Calu3 (cell line): ENCODE data around the gene GALC. TPM values are rescaled to one million over a fixed set of nuclear protein-coding genes. Genes with fewer than 3 reads are reported as not detected.

Experiments
- BruUV-seq: library from RNA; stranded (reverse); fragments of 400-500 nt; replicated peaks from 2 replicates; lab custom pipeline; 2021; lab: Mats Ljungman, UMichigan
- CTCF ChIA-PET: fragments of 300-600 bp; sonication (Branson Sonifier 250); formaldehyde crosslinking; loops from one replicate; lab custom pipeline; 2022; ENCODE audit warnings: antibody characterized with exemption; lab: Charles Lee
- DNase-seq: peaks from one replicate; pipeline ENCODE4 v3.0.0; 2022
- H3K27ac Mint-ChIP-seq: one replicate; pipeline ENCODE4 v1.8.0; 2022; ENCODE audit warnings: mixed read lengths; ENCODE audit not compliant: unreplicated experiment
- H3K27me3 Mint-ChIP-seq: one replicate; pipeline ENCODE4 v1.8.0; 2022; ENCODE audit warnings: mixed read lengths; ENCODE audit not compliant: unreplicated experiment
- H3K36me3 Mint-ChIP-seq: one replicate; pipeline ENCODE4 v1.8.0; 2022; ENCODE audit warnings: mild to moderate bottlenecking, moderate library complexity, mixed read lengths; ENCODE audit not compliant: insufficient read depth, unreplicated experiment
- H3K4me1 Mint-ChIP-seq: one replicate; pipeline ENCODE4 v1.8.0; 2022; ENCODE audit warnings: mild to moderate bottlenecking, low read depth, mixed read lengths; ENCODE audit not compliant: unreplicated experiment
- H3K4me3 Mint-ChIP-seq: one replicate; pipeline ENCODE4 v1.8.0; 2022; ENCODE audit warnings: mild to moderate bottlenecking, low read depth, moderate library complexity, mixed read lengths; ENCODE audit not compliant: unreplicated experiment
- H3K9me3 Mint-ChIP-seq: one replicate; pipeline ENCODE4 v1.8.0; 2022; ENCODE audit warnings: low read depth, mixed read lengths; ENCODE audit not compliant: unreplicated experiment
- CTCF ChIP-seq: fragments of 200-600 bp; IDR thresholded peaks from one replicate; pipeline ENCODE4 v1.8.0; 2022; ENCODE audit warnings: antibody characterized with exemption; ENCODE audit not compliant: unreplicated experiment
- intact Hi-C: fragments of 100-400 bp; cut with micrococcal nuclease; formaldehyde crosslinking; loops from one replicate; pipeline ENCODE4 v1.10.0; 2022; ENCODE audit not compliant: unreplicated experiment
- total RNA-seq: library from RNA; stranded (reverse); gene quantifications from 2 replicates; pipeline ENCODE4 v1.2.3, GENCODE V29; 2022

Gene GALC
- total RNA-seq, 1 experiment from 2014 or later: 19.3 TPM

- BruUV-seq: no TSS peak
- H3K4me3 Mint-ChIP-seq: no peak overlapping the region
- H3K27ac Mint-ChIP-seq: no peak overlapping the region
- no peak for DNase-seq
- no peak for TF ChIP-seq CTCF
- H3K4me1 Mint-ChIP-seq: no peaks in the 10 kb centered on the region
- intact Hi-C loops: loop anchor here (5.0 kb wide), 1 partner anchor 177 kb away; no protein-coding TSS in a partner anchor
- no peaks in the 10 kb centered on the region for H3K36me3 Mint-ChIP-seq
- CTCF ChIA-PET: no interaction called here
- no peaks in the 10 kb centered on the region for H3K27me3 Mint-ChIP-seq
- no peaks in the 10 kb centered on the region for H3K9me3 Mint-ChIP-seq
Observed at GRCh38 chr14:88010331-88010730, 17.3 kb upstream of the GALC start.

GRCh38 chr14:88009486-88009885 lies 16.5 kb upstream of the GALC start:
- intact Hi-C loops: no loop called here
- H3K4me1 Mint-ChIP-seq: no peaks in the 10 kb centered on the region
- no peak for DNase-seq
- no peak for TF ChIP-seq CTCF
- no peak overlapping the region for H3K27ac Mint-ChIP-seq
- H3K27me3 Mint-ChIP-seq: no peaks in the 10 kb centered on the region
- H3K36me3 Mint-ChIP-seq: no peaks in the 10 kb centered on the region
- no peak overlapping the region for H3K4me3 Mint-ChIP-seq
- H3K9me3 Mint-ChIP-seq: no peaks in the 10 kb centered on the region
- no TSS peak for BruUV-seq
- CTCF ChIA-PET: no interaction called here

GRCh38 chr14:88008039-88008742 lies 15.2 kb upstream of the GALC start:
- DNase-seq: no peak
- Mint-ChIP-seq H3K9me3 (no peaks in the 10 kb centered on the region), H3K36me3 (no peaks in the 10 kb centered on the region), H3K27me3 (no peaks in the 10 kb centered on the region), H3K27ac (no peak overlapping the region), H3K4me1 (no peaks in the 10 kb centered on the region), H3K4me3 (no peak overlapping the region)
- no TSS peak for BruUV-seq
- CTCF ChIA-PET: no interaction called here
- intact Hi-C loops: no loop called here
- TF ChIP-seq CTCF: no peak

GRCh38 chr14:88007608-88008007 lies 14.6 kb upstream of the GALC start:
- Mint-ChIP-seq H3K36me3 (no peaks in the 10 kb centered on the region), H3K27ac (no peak overlapping the region), H3K27me3 (no peaks in the 10 kb centered on the region), H3K9me3 (no peaks in the 10 kb centered on the region), H3K4me3 (no peak overlapping the region), H3K4me1 (no peaks in the 10 kb centered on the region)
- BruUV-seq: no TSS peak
- DNase-seq: no peak
- intact Hi-C loops: no loop called here
- CTCF ChIA-PET: no interaction called here
- no peak for TF ChIP-seq CTCF
